ENCODE results near the gene OSBP2. TPM values are rescaled to one million over a fixed set of nuclear protein-coding genes. Genes with fewer than 3 reads are reported as not detected.

The OSBP2 gene
- total RNA-seq, 1 donor from 2014 or later, result 0.58 TPM

DNA sequence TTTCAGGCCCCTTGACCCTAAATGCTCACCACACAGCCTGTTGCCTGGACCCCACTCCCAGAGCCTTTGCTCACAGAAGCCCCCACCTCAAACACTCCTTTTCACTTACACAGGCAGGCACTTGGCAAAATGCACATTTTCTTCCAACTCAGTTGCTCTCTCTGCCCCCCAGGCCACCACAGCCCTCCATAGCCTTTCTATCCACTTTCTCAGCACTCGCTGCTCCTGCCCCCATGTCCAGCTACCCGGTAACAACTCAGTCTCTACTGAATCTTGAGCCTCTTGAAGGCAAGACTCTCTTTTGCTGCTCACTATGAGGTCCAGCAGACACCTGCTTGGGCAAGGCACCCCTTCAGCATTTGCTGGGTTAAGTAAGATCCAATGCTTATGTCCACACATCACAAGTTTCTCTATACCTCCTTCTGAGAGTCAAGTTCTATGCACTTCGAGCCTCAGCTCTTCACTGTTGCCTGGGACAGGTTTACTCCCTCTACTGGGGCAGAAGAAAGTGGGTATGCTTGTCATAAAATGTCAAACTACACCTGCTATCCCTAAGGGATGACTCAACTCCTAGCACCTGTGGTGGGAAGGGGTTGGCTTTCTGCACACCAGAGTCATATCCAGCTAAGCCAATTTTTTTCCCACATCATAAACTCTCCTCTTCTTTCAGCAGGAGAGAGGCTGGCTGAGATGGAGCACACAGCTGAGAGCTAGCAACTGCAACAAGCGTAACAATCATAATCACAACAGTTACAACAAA, 237.0 kb downstream of the OSBP2 start:
- no peak overlapping the region for H3K4me3 ChIP-seq
- Mint-ChIP-seq H3K27me3 (ENCODE audit: insufficient read depth, low read depth) (peaks cover 2% of the 10 kb centered on the region), H3K27ac (no peak overlapping the region), H3K4me1 (no peaks in the 10 kb centered on the region), H3K4me3 (no peak overlapping the region), H3K9me3 (no peaks in the 10 kb centered on the region), H3K36me3 (peaks cover 61% of the 10 kb centered on the region)
- no peaks in the 10 kb centered on the region for H3K9me3 ChIP-seq (ENCODE audit: low read depth)
- H3K27me3 ChIP-seq, result no peaks in the 10 kb centered on the region
- no peak overlapping the region for H3K9ac ChIP-seq
- DNase-seq (ENCODE audit: low spot score), result no peak
- TF ChIP-seq, protein P1, sequence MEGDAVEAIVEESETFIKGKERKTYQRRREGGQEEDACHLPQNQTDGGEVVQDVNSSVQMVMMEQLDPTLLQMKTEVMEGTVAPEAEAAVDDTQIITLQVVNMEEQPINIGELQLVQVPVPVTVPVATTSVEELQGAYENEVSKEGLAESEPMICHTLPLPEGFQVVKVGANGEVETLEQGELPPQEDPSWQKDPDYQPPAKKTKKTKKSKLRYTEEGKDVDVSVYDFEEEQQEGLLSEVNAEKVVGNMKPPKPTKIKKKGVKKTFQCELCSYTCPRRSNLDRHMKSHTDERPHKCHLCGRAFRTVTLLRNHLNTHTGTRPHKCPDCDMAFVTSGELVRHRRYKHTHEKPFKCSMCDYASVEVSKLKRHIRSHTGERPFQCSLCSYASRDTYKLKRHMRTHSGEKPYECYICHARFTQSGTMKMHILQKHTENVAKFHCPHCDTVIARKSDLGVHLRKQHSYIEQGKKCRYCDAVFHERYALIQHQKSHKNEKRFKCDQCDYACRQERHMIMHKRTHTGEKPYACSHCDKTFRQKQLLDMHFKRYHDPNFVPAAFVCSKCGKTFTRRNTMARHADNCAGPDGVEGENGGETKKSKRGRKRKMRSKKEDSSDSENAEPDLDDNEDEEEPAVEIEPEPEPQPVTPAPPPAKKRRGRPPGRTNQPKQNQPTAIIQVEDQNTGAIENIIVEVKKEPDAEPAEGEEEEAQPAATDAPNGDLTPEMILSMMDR (IDR thresholded peaks at IDR 0.05), result no peak
- no peak for TF ChIP-seq EZH2 (IDR thresholded peaks at IDR 0.05)
- no peak for TF ChIP-seq EZH2phosphoT487 (IDR thresholded peaks at IDR 0.05)
- H3F3A ChIP-seq (ENCODE audit: low read depth), result no peaks in the 10 kb centered on the region
- H3K4me2 ChIP-seq, result no peak overlapping the region
- H3K36me3 ChIP-seq, result peaks cover 10% of the 10 kb centered on the region
- no peak overlapping the region for H2AFZ ChIP-seq (replicated peaks)
- H3K27ac ChIP-seq, result no peak overlapping the region
- no peaks in the 10 kb centered on the region for H3K79me2 ChIP-seq (ENCODE audit: low read depth)
- peaks cover 2% of the 10 kb centered on the region for H4K20me1 ChIP-seq (ENCODE audit: low read depth)
- no peaks in the 10 kb centered on the region for H3K4me1 ChIP-seq

DNA sequence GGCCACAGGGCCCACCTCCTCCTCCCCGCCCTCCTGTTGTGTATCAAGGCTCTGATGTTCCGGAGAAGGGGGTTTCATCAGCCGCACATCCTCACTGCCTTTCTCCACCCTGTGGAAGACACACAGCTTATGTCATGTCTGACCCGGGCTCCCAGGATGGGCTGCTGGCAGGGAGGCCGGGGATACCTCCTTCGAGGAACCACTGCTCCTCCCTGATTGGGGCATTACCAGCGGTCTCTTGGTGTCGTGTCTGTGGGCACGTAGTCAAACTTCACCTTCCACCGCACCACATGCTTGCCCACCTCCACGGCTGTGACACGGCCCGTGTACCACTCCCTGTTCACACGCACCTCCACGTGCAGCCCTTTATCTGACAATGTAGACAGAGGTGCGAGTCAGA, 238.0 kb downstream of the OSBP2 start:
- H3F3A ChIP-seq (ENCODE audit: low read depth), result no peaks in the 10 kb centered on the region
- H2AFZ ChIP-seq (replicated peaks), result no peak overlapping the region
- no peak overlapping the region for H3K4me3 Mint-ChIP-seq
- no peaks in the 10 kb centered on the region for H3K9me3 Mint-ChIP-seq
- no peak overlapping the region for H3K27ac Mint-ChIP-seq
- H3K4me1 ChIP-seq, result no peaks in the 10 kb centered on the region
- H3K4me1 Mint-ChIP-seq, result no peaks in the 10 kb centered on the region
- no peak for DNase-seq (ENCODE audit: low spot score)
- no peaks in the 10 kb centered on the region for H3K79me2 ChIP-seq (ENCODE audit: low read depth)
- TF ChIP-seq EZH2phosphoT487 (IDR thresholded peaks at IDR 0.05) (no peak), EZH2 (IDR thresholded peaks at IDR 0.05) (no peak)
- TF ChIP-seq, protein P1 (IDR thresholded peaks at IDR 0.05), result no peak
- no peaks in the 10 kb centered on the region for H3K27me3 Mint-ChIP-seq (ENCODE audit: insufficient read depth, low read depth)
- H3K27me3 ChIP-seq, result no peaks in the 10 kb centered on the region
- H3K4me3 ChIP-seq, result no peak overlapping the region
- H3K27ac ChIP-seq, result no peak overlapping the region
- H3K36me3 Mint-ChIP-seq, result peaks cover 58% of the 10 kb centered on the region
- H3K4me2 ChIP-seq, result no peak overlapping the region
- peaks cover 2% of the 10 kb centered on the region for H4K20me1 ChIP-seq (ENCODE audit: low read depth)
- peaks cover 10% of the 10 kb centered on the region for H3K36me3 ChIP-seq
- no peak overlapping the region for H3K9ac ChIP-seq
- H3K9me3 ChIP-seq (ENCODE audit: low read depth), result no peaks in the 10 kb centered on the region

DNA sequence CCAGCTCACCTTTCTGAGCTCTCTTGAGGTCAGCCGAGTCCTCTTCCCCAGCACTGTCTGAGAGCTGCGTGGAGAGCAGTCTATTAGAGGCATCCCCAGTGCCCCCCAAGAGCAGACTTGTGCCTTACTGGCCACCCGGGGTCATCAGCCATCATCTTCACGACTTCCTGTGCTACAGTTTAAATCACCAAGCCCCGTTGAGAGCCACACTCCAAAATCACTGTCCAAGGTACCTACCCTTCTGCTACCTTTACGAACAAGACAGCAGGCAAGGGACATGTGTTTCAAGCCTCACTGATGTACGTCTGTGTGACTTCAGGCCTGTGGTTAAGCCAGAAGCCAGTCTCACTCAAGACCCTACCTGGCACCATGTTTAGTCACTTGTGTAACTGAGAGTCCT, 238.8 kb downstream of the OSBP2 start:
- no peak overlapping the region for H3K4me3 Mint-ChIP-seq
- H4K20me1 ChIP-seq (ENCODE audit: low read depth), result peaks cover 2% of the 10 kb centered on the region
- H3K4me1 ChIP-seq, result no peaks in the 10 kb centered on the region
- no peak overlapping the region for H3K27ac Mint-ChIP-seq
- no peaks in the 10 kb centered on the region for H3K9me3 Mint-ChIP-seq
- no peak overlapping the region for H3K9ac ChIP-seq
- H3K79me2 ChIP-seq (ENCODE audit: low read depth), result no peaks in the 10 kb centered on the region
- no peaks in the 10 kb centered on the region for H3F3A ChIP-seq (ENCODE audit: low read depth)
- H3K4me1 Mint-ChIP-seq, result no peaks in the 10 kb centered on the region
- H3K36me3 ChIP-seq, result peaks cover 14% of the 10 kb centered on the region
- H2AFZ ChIP-seq (replicated peaks), result no peak overlapping the region
- H3K4me3 ChIP-seq, result no peak overlapping the region
- DNase-seq (ENCODE audit: low spot score), result no peak
- no peaks in the 10 kb centered on the region for H3K27me3 ChIP-seq
- H3K4me2 ChIP-seq, result no peak overlapping the region
- TF ChIP-seq, protein P1 (IDR thresholded peaks at IDR 0.05), result no peak
- no peak for TF ChIP-seq EZH2 (IDR thresholded peaks at IDR 0.05)
- TF ChIP-seq EZH2phosphoT487 (IDR thresholded peaks at IDR 0.05), result no peak
- no peaks in the 10 kb centered on the region for H3K27me3 Mint-ChIP-seq (ENCODE audit: insufficient read depth, low read depth)
- no peaks in the 10 kb centered on the region for H3K9me3 ChIP-seq (ENCODE audit: low read depth)
- H3K27ac ChIP-seq, result no peak overlapping the region
- H3K36me3 Mint-ChIP-seq, result peaks cover 56% of the 10 kb centered on the region

Measured in neural progenitor cell (in vitro differentiated cells).